ENCODE data around the gene ANGPTL2.
"Not testable (repeated sequence)": the region's sequence is repeated elsewhere in the genome, so short reads cannot be mapped to it uniquely, and the experiment has no call there.

ANGPTL2 gene

GRCh38 chr9:127149010-127149409 is 26.6 kb upstream of the ANGPTL2 start:
- Histone ChIP-seq H3K9ac (ENCODE audit: low read length) (no peak overlapping the region), H3K4me1 (ENCODE audit: control insufficient read depth, insufficient read depth, low read length) (peaks cover 2% of the 10 kb centered on the region), H3K36me3 (ENCODE audit: control insufficient read depth, insufficient read depth, low read length) (no peaks in the 10 kb centered on the region), H3K4me3 (ENCODE audit: low read length) (no peak overlapping the region), H3K27ac (ENCODE audit: low read depth, low read length) (no peak overlapping the region), H3K27me3 (ENCODE audit: control insufficient read depth, insufficient read depth, low read length) (no peaks in the 10 kb centered on the region)

GRCh38 chr9:127148014-127148413 is 25.6 kb upstream of the ANGPTL2 start:
- Histone ChIP-seq H3K4me1 (ENCODE audit: control insufficient read depth, insufficient read depth, low read length) (no peaks in the 10 kb centered on the region), H3K9ac (ENCODE audit: low read length) (no peak overlapping the region), H3K27me3 (ENCODE audit: control insufficient read depth, insufficient read depth, low read length) (no peaks in the 10 kb centered on the region), H3K27ac (ENCODE audit: low read depth, low read length) (no peak overlapping the region), H3K4me3 (ENCODE audit: low read length) (no peak overlapping the region), H3K36me3 (ENCODE audit: control insufficient read depth, insufficient read depth, low read length) (no peaks in the 10 kb centered on the region)

DNA sequence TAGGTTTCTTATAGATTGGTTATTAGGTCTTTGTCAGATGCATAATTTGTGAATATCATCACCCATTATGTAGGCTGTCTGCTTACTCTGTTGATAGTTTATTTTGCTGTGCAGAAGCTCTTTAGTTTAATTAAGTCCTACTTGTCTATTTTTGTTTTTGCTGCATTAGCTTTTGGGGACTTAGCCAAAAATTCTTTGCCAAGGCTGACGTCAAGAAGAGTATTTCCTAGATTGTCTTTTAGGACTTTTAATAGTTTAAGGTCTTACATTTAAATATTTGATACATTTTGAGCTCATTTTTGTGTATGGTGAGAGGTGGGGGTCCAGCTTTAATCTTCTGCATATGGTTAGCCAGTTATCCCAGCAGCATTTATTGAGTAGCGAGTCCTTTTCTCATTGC is 24.8 kb upstream of the ANGPTL2 start:
- no peaks in the 10 kb centered on the region for H3K27me3 ChIP-seq (ENCODE audit: control insufficient read depth, insufficient read depth, low read length)
- no peak overlapping the region for H3K9ac ChIP-seq (ENCODE audit: low read length)
- H3K4me1 ChIP-seq (ENCODE audit: control insufficient read depth, insufficient read depth, low read length): no peaks in the 10 kb centered on the region
- H3K36me3 ChIP-seq (ENCODE audit: control insufficient read depth, insufficient read depth, low read length): no peaks in the 10 kb centered on the region
- H3K27ac ChIP-seq (ENCODE audit: low read depth, low read length): no peak overlapping the region
- H3K4me3 ChIP-seq (ENCODE audit: low read length): no peak overlapping the region

- not testable (repeated sequence) for H3K27me3 ChIP-seq (ENCODE audit: control insufficient read depth, insufficient read depth, low read length)
These were observed 24.4 kb upstream of the ANGPTL2 start for GRCh38 chr9:127146841-127147240.

GRCh38 chr9:127144670-127145445 is 22.4 kb upstream of the ANGPTL2 start:
- Histone ChIP-seq H3K9ac (ENCODE audit: low read length) (no peak overlapping the region), H3K27me3 (ENCODE audit: control insufficient read depth, insufficient read depth, low read length) (no peaks in the 10 kb centered on the region), H3K4me1 (ENCODE audit: control insufficient read depth, insufficient read depth, low read length) (no peaks in the 10 kb centered on the region), H3K36me3 (ENCODE audit: control insufficient read depth, insufficient read depth, low read length) (no peaks in the 10 kb centered on the region), H3K27ac (ENCODE audit: low read depth, low read length) (peak overlapping the region; percentile 40), H3K4me3 (ENCODE audit: low read length) (no peak overlapping the region)

More at GRCh38 chr9:127146841-127147240, 24.4 kb upstream of the ANGPTL2 start:
- not testable (repeated sequence) for H3K4me1 ChIP-seq (ENCODE audit: control insufficient read depth, insufficient read depth, low read length); H3K4me3 ChIP-seq (ENCODE audit: low read length); H3K36me3 ChIP-seq (ENCODE audit: control insufficient read depth, insufficient read depth, low read length); H3K27ac ChIP-seq (ENCODE audit: low read depth, low read length); H3K9ac ChIP-seq (ENCODE audit: low read length)

DNA sequence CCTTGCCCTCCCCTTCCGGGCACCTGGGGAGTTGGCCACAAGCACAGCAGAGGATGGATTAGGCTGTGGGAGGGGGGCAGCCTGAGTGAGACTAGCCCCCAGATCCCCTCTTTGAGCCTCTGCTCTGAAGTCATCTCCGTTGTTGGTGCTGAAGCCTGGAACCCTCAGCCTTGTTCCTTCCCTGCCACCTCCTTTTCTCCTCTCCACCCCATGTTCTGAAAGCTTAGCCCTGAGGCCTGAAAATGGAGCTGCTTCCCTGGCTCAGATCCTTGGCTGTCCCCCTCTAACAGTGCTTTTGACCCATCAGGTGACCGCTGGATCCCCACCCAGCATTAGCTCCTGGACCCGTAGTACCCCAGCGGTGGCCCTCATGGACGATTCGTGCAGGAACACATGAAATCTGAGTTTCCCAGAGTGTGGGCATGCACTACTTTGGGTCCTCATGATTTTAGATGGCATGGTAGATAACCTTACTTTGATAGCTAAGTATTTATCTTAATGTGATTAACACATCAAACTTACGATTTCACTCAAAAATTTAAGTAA is 21.6 kb upstream of the ANGPTL2 start:
- Histone ChIP-seq H3K4me1 (ENCODE audit: control insufficient read depth, insufficient read depth, low read length) (no peaks in the 10 kb centered on the region), H3K27ac (ENCODE audit: low read depth, low read length) (peak overlapping the region; percentile 30), H3K36me3 (ENCODE audit: control insufficient read depth, insufficient read depth, low read length) (no peaks in the 10 kb centered on the region), H3K27me3 (ENCODE audit: control insufficient read depth, insufficient read depth, low read length) (no peaks in the 10 kb centered on the region), H3K4me3 (ENCODE audit: low read length) (no peak overlapping the region), H3K9ac (ENCODE audit: low read length) (no peak overlapping the region)

GRCh38 chr9:127142931-127143464 is 20.6 kb upstream of the ANGPTL2 start:
- Histone ChIP-seq H3K36me3 (ENCODE audit: control insufficient read depth, insufficient read depth, low read length) (no peaks in the 10 kb centered on the region), H3K27ac (ENCODE audit: low read depth, low read length) (no peak overlapping the region), H3K4me1 (ENCODE audit: control insufficient read depth, insufficient read depth, low read length) (no peaks in the 10 kb centered on the region), H3K9ac (ENCODE audit: low read length) (no peak overlapping the region), H3K4me3 (ENCODE audit: low read length) (no peak overlapping the region), H3K27me3 (ENCODE audit: control insufficient read depth, insufficient read depth, low read length) (no peaks in the 10 kb centered on the region)

GRCh38 chr9:127142291-127142690 is 19.9 kb upstream of the ANGPTL2 start:
- H3K27me3 ChIP-seq (ENCODE audit: control insufficient read depth, insufficient read depth, low read length): no peaks in the 10 kb centered on the region
- H3K4me3 ChIP-seq (ENCODE audit: low read length): no peak overlapping the region
- no peak overlapping the region for H3K9ac ChIP-seq (ENCODE audit: low read length)
- H3K36me3 ChIP-seq (ENCODE audit: control insufficient read depth, insufficient read depth, low read length): no peaks in the 10 kb centered on the region
- no peaks in the 10 kb centered on the region for H3K4me1 ChIP-seq (ENCODE audit: control insufficient read depth, insufficient read depth, low read length)
- no peak overlapping the region for H3K27ac ChIP-seq (ENCODE audit: low read depth, low read length)

GRCh38 chr9:127140842-127141675 is 18.6 kb upstream of the ANGPTL2 start:
- Histone ChIP-seq H3K4me1 (ENCODE audit: control insufficient read depth, insufficient read depth, low read length) (peaks cover 5% of the 10 kb centered on the region), H3K27me3 (ENCODE audit: control insufficient read depth, insufficient read depth, low read length) (no peaks in the 10 kb centered on the region), H3K27ac (ENCODE audit: low read depth, low read length) (no peak overlapping the region), H3K36me3 (ENCODE audit: control insufficient read depth, insufficient read depth, low read length) (no peaks in the 10 kb centered on the region), H3K9ac (ENCODE audit: low read length) (no peak overlapping the region), H3K4me3 (ENCODE audit: low read length) (no peak overlapping the region)

DNA sequence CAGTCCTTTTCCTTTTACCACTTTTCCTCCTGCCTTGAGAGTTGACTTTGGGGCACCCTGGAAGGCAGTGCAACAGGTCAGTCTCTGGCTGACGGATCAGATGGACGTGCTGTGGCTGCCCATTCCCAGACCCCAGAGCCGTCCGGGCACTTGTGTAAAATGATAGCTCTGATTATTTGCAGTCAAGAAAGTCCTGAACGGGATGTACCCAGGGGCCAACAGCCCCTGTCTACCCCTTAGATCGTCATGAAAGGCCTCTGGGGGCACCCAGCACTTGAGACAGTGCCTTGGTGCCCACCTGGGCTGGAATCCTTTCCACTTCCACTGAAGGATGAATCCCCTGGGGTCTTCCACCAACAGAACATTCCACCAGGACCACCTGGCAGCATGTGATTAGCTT is 17.7 kb upstream of the ANGPTL2 start:
- Histone ChIP-seq H3K9ac (ENCODE audit: low read length) (no peak overlapping the region), H3K36me3 (ENCODE audit: control insufficient read depth, insufficient read depth, low read length) (no peaks in the 10 kb centered on the region), H3K27me3 (ENCODE audit: control insufficient read depth, insufficient read depth, low read length) (no peaks in the 10 kb centered on the region), H3K4me1 (ENCODE audit: control insufficient read depth, insufficient read depth, low read length) (peaks cover 14% of the 10 kb centered on the region), H3K27ac (ENCODE audit: low read depth, low read length) (no peak overlapping the region), H3K4me3 (ENCODE audit: low read length) (no peak overlapping the region)

- no peak overlapping the region for H3K27ac ChIP-seq (ENCODE audit: low read depth, low read length)
- H3K36me3 ChIP-seq (ENCODE audit: control insufficient read depth, insufficient read depth, low read length): no peaks in the 10 kb centered on the region
- peaks cover 18% of the 10 kb centered on the region for H3K4me1 ChIP-seq (ENCODE audit: control insufficient read depth, insufficient read depth, low read length)
- no peak overlapping the region for H3K4me3 ChIP-seq (ENCODE audit: low read length)
- no peak overlapping the region for H3K9ac ChIP-seq (ENCODE audit: low read length)
- H3K27me3 ChIP-seq (ENCODE audit: control insufficient read depth, insufficient read depth, low read length): no peaks in the 10 kb centered on the region
These were observed 17.3 kb upstream of the ANGPTL2 start for GRCh38 chr9:127139775-127140174.

DNA sequence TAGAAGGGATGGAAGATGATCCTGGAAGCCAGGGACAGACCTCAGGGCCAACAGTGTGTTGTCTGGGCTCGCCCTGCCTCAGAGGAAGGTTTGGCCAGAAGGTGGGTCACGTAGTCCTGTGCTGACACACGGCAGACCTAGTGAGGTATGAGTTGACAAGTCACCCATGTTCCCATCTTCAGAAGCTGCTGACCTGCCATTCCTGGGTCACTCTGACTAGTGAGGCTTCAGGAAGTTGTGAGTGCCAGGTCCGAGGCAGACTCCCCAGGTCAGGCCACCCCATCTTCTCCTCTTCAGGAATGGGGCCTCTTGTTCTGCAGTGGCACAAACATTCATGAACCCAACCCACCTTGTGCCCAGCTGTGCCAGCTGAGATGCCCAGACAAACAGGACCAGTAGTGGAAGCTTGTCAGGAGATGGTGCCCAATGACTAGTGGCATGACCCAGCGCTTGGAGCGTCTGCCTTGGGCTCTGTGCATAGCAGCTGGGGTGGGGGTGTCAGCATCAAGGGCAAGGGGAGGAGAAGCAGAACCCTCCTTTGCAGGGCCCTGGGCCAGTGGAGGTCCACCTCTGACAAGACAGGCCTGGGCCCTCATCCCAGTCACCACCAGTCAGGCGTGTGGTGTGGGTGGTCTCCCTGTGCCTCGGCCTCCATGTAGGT is 16.8 kb upstream of the ANGPTL2 start:
- H3K4me1 ChIP-seq (ENCODE audit: control insufficient read depth, insufficient read depth, low read length): peaks cover 24% of the 10 kb centered on the region
- no peak overlapping the region for H3K27ac ChIP-seq (ENCODE audit: low read depth, low read length)
- no peaks in the 10 kb centered on the region for H3K36me3 ChIP-seq (ENCODE audit: control insufficient read depth, insufficient read depth, low read length)

More for the DNA sequence above, 16.8 kb upstream of the ANGPTL2 start:
- Histone ChIP-seq H3K4me3 (ENCODE audit: low read length) (no peak overlapping the region), H3K9ac (ENCODE audit: low read length) (no peak overlapping the region), H3K27me3 (ENCODE audit: control insufficient read depth, insufficient read depth, low read length) (no peaks in the 10 kb centered on the region)

All from rectal smooth muscle tissue (tissue), 1 donor.